Mesenchymal stem cell (in vitro differentiated cells and primary cell): ENCODE data around the gene PTPA.
A peak's percentile ranks its signal among the peaks of the same experiment; 100 is the strongest.

ENCODE experiments used
- DNase-seq: peaks from one replicate; pipeline ENCODE4 v3.0.0-alpha.2; 2013
- H2AFZ ChIP-seq: one replicate; pipeline ENCODE4 v1.6.1; 2013; ENCODE audit warnings: low read depth, mild to moderate bottlenecking, control low read depth, inconsistent platforms, low read length, moderate library complexity
- H2AK5ac ChIP-seq: 2 replicates; pipeline ENCODE4 v1.6.1; 2013; ENCODE audit warnings: low read length, moderate library complexity, mild to moderate bottlenecking, inconsistent platforms; ENCODE audit not compliant: severe bottlenecking
- H2BK120ac ChIP-seq: one replicate; pipeline ENCODE4 v1.6.1; 2013; ENCODE audit warnings: low read depth, mild to moderate bottlenecking, inconsistent platforms, low read length, moderate library complexity
- H2BK12ac ChIP-seq, 2 experiments: one replicate each; pipeline ENCODE4 v1.6.1; 2013; ENCODE audit warnings: inconsistent platforms in 2 of 2, low read length in 2 of 2, mild to moderate bottlenecking in 2 of 2, moderate library complexity in 2 of 2, control low read depth in 1 of 2
- H2BK15ac ChIP-seq: one replicate; pipeline ENCODE4 v1.6.1; 2013; ENCODE audit warnings: mild to moderate bottlenecking, low read depth, inconsistent platforms; ENCODE audit not compliant: poor library complexity, severe bottlenecking
- H2BK5ac ChIP-seq: 2 replicates; pipeline ENCODE4 v1.6.1; 2013; ENCODE audit warnings: low read depth, mild to moderate bottlenecking, low read length, control low read depth, inconsistent platforms; ENCODE audit not compliant: poor library complexity, severe bottlenecking
- H3K14ac ChIP-seq, 2 experiments: one replicate each; pipeline ENCODE4 v1.6.1; 2013; ENCODE audit warnings: inconsistent platforms in 2 of 2, low read length in 2 of 2, control low read depth in 1 of 2, mild to moderate bottlenecking in 1 of 2, moderate library complexity in 1 of 2
- H3K18ac ChIP-seq, 2 experiments: one replicate each; pipeline ENCODE4 v1.6.1; 2013; ENCODE audit warnings: inconsistent platforms in 2 of 2, low read length in 2 of 2, control low read depth in 1 of 2, low read depth in 1 of 2, mild to moderate bottlenecking in 1 of 2
- H3K23ac ChIP-seq, 2 experiments: one replicate each; pipeline ENCODE4 v1.6.1; 2013; ENCODE audit warnings: inconsistent platforms in 2 of 2, low read length in 2 of 2, mild to moderate bottlenecking in 2 of 2, moderate library complexity in 2 of 2, control low read depth in 1 of 2
- H3K27ac ChIP-seq: 2 replicates; pipeline ENCODE4 v1.5.1; 2013; ENCODE audit warnings: mild to moderate bottlenecking, moderate library complexity, low read length, control low read depth, inconsistent platforms; ENCODE audit not compliant: poor library complexity, severe bottlenecking
- H3K27me3 ChIP-seq, 2 experiments: 2 replicates each; pipeline versions ENCODE4 v1.6.1 to v1.7.0; 2013; ENCODE audit warnings: low read length in 2 of 2, mild to moderate bottlenecking in 2 of 2, moderate library complexity in 2 of 2, control low read depth in 1 of 2, inconsistent platforms in 1 of 2; ENCODE audit not compliant: control insufficient read depth in 1 of 2, insufficient read depth in 1 of 2
- H3K36me3 ChIP-seq, 2 experiments: 2 replicates each; pipeline versions ENCODE4 v1.6.1 to v1.7.0; 2013; ENCODE audit warnings: low read length in 2 of 2, control low read depth in 1 of 2, inconsistent platforms in 1 of 2, low read depth in 1 of 2, mild to moderate bottlenecking in 1 of 2; ENCODE audit not compliant: insufficient read depth in 2 of 2, control insufficient read depth in 1 of 2
- H3K4ac ChIP-seq, 2 experiments: one replicate each; pipeline ENCODE4 v1.6.1; 2013; ENCODE audit warnings: inconsistent platforms in 2 of 2, low read length in 2 of 2, mild to moderate bottlenecking in 2 of 2, moderate library complexity in 2 of 2, control low read depth in 1 of 2, low read depth in 1 of 2
- H3K4me1 ChIP-seq: 2 replicates; pipeline ENCODE4 v1.6.1; 2013; ENCODE audit warnings: low read depth, low read length, control low read depth; ENCODE audit not compliant: control insufficient read depth, insufficient read depth
- H3K4me2 ChIP-seq: 2 replicates; pipeline ENCODE4 v1.6.1; 2013; ENCODE audit warnings: low read length, mild to moderate bottlenecking, inconsistent platforms; ENCODE audit not compliant: poor library complexity, severe bottlenecking
- H3K4me3 ChIP-seq, 2 experiments: 2 replicates each; pipeline versions ENCODE4 v1.5.1 to v1.7.0; 2013; ENCODE audit warnings: low read length in 2 of 2, mild to moderate bottlenecking in 2 of 2, control low read depth in 1 of 2, low read depth in 1 of 2; ENCODE audit not compliant: insufficient read depth in 1 of 2
- H3K79me1 ChIP-seq: replicated peaks from 2 replicates; pipeline ENCODE4 v1.6.1; 2013; ENCODE audit warnings: mild to moderate bottlenecking, control low read depth, low read length, inconsistent platforms; ENCODE audit not compliant: poor library complexity, severe bottlenecking
- H3K9ac ChIP-seq: 2 replicates; pipeline ENCODE4 v1.7.0; 2013; ENCODE audit warnings: mild to moderate bottlenecking, low read length, moderate library complexity
- H3K9me3 ChIP-seq: 2 replicates; pipeline ENCODE4 v1.7.0; 2013; ENCODE audit warnings: mild to moderate bottlenecking, low read length; ENCODE audit not compliant: control insufficient read depth
- H4K8ac ChIP-seq: one replicate; pipeline ENCODE4 v1.6.1; 2013; ENCODE audit warnings: inconsistent platforms, mild to moderate bottlenecking, low read length, moderate library complexity
- H4K91ac ChIP-seq: one replicate; pipeline ENCODE4 v1.6.1; 2013; ENCODE audit warnings: mild to moderate bottlenecking, low read length, inconsistent platforms
- WGBS: methylation state at CpG from one replicate; pipeline ENCODE4 v1.1.7; 2013; ENCODE audit warnings: mixed read lengths; 5-methylcytosine and 5-hydroxymethylcytosine counted together

PTPA gene

DNA sequence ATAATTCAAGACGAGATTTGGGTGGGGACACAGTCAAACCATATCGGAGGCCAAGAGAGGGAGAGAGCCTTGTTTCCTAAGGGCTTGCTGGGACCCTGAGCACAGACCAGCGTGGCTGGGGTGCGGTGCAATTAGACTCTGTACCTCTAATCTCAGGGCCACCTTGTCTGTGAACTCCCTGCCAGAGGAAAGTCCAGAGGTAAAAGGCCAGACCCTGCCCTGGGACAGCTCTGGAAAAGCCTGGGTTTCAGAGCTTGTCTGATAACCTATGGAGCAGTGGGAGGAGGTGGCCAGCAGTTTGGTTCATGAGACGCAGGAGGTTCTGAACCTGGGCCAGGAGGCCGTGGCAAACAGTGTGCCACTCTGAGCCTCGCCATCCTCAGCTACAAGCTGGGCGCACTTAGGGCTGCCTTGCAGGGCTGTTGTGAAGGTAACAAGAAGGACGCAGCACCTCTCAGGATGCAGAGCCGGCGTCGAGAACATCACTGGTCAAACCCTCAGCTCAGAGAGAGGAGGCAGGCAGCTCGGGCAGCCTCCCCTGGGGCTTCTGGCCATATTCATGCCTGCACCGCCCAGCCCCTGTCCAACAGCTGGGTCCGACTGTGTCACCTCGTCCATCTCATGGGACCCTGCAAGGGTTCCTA is 35.1 kb upstream of the PTPA start:
- no peak overlapping the region for H2AFZ ChIP-seq
- peaks cover 4% of the 10 kb centered on the region for H3K79me1 ChIP-seq
- no peak overlapping the region for H2BK120ac ChIP-seq
- no peak overlapping the region for H4K8ac ChIP-seq
- no peak overlapping the region for H3K4me3 ChIP-seq
- H3K18ac ChIP-seq = no peak overlapping the region
- no peak overlapping the region for H3K4ac ChIP-seq
- H4K91ac ChIP-seq = no peak overlapping the region
- WGBS = 89% methylated on average over 16 of the region's 16 CpGs
- H3K36me3 ChIP-seq = peaks cover 0 to 8% of the 10 kb centered on the region in 2 experiments
- H3K27ac ChIP-seq = no peak overlapping the region
- DNase-seq = no peak
- H3K23ac ChIP-seq = no peak overlapping the region
- H2BK12ac ChIP-seq = no peak overlapping the region
- no peak overlapping the region for H2AK5ac ChIP-seq
- H2BK5ac ChIP-seq = no peak overlapping the region
- H2BK15ac ChIP-seq = no peak overlapping the region
- H3K14ac ChIP-seq = no peak overlapping the region
- no peak overlapping the region for H3K9ac ChIP-seq
- no peaks in the 10 kb centered on the region for H3K9me3 ChIP-seq
- no peak overlapping the region for H3K4me2 ChIP-seq
- peaks cover 7% of the 10 kb centered on the region for H3K4me1 ChIP-seq
- no peaks in the 10 kb centered on the region for H3K27me3 ChIP-seq

- Histone ChIP-seq H2AK5ac (no peak overlapping the region), H3K4me2 (no peak overlapping the region), H3K4ac (no peak overlapping the region), H3K4me3 (no peak overlapping the region), H3K23ac (no peak overlapping the region), H3K27me3 (no peaks in the 10 kb centered on the region), H2AFZ (no peak overlapping the region), H3K36me3 (peaks cover 0 to 3% of the 10 kb centered on the region in 2 experiments), H3K79me1 (peaks cover 6% of the 10 kb centered on the region), H2BK12ac (no peak overlapping the region), H3K4me1 (peaks cover 10% of the 10 kb centered on the region), H4K91ac (no peak overlapping the region), H3K18ac (no peak overlapping the region), H3K27ac (no peak overlapping the region), H2BK5ac (no peak overlapping the region), H2BK15ac (no peak overlapping the region), H4K8ac (no peak overlapping the region), H3K14ac (no peak overlapping the region), H3K9me3 (no peaks in the 10 kb centered on the region), H3K9ac (no peak overlapping the region), H2BK120ac (no peak overlapping the region)
- WGBS = 93% methylated on average over 11 of the region's 11 CpGs
- DNase-seq = no peak
Observed at GRCh38 chr9:129076640-129077037, 34.6 kb upstream of the PTPA start.

DNA sequence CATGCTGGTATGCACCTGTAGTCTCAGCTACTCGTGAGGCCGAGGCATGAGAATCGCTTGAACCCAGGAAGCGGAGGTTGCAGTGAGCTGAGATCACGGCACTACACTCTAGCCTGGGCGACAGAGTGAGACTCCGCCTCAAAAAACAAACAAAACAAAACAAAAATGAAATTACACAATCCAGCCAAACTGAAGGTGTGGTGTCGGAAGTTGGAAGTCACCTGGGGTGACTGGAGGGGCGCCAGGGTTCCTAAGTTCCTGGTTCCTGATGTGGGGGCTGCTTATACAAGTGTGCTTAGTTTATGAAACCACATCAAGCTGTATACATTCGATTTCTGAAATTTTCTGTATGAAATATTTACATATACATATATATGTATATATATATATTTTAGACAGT is 34.0 kb upstream of the PTPA start:
- Histone ChIP-seq H3K4me1 (peaks cover 15% of the 10 kb centered on the region), H3K36me3 (no peaks in the 10 kb centered on the region), H3K27me3 (no peaks in the 10 kb centered on the region), H2AK5ac (no peak overlapping the region), H3K14ac (no peak overlapping the region), H3K79me1 (peaks cover 11% of the 10 kb centered on the region), H3K4me2 (no peak overlapping the region), H4K91ac (no peak overlapping the region), H3K4me3 (no peak overlapping the region), H3K4ac (no peak overlapping the region), H3K9ac (no peak overlapping the region), H3K23ac (no peak overlapping the region), H2BK5ac (no peak overlapping the region), H4K8ac (no peak overlapping the region), H2AFZ (no peak overlapping the region), H2BK15ac (no peak overlapping the region), H2BK12ac (no peak overlapping the region), H3K9me3 (no peaks in the 10 kb centered on the region), H3K27ac (no peak overlapping the region), H3K18ac (no peak overlapping the region), H2BK120ac (no peak overlapping the region)
- WGBS = 99% methylated on average over 6 of the region's 10 CpGs
- DNase-seq = no peak

GRCh38 chr9:129078691-129079503 is 32.3 kb upstream of the PTPA start:
- Histone ChIP-seq H2BK5ac (no peak overlapping the region), H4K8ac (no peak overlapping the region), H3K79me1 (peaks cover 26% of the 10 kb centered on the region), H3K9ac (no peak overlapping the region), H3K4ac (no peak overlapping the region), H2BK120ac (no peak overlapping the region), H3K18ac (no peak overlapping the region), H2BK12ac (no peak overlapping the region), H2BK15ac (no peak overlapping the region), H3K4me1 (peaks cover 18% of the 10 kb centered on the region), H2AK5ac (no peak overlapping the region), H3K4me2 (no peak overlapping the region), H3K4me3 (no peak overlapping the region), H3K36me3 (peaks cover 0 to 2% of the 10 kb centered on the region in 2 experiments), H4K91ac (peak overlapping the region; percentile 45), H2AFZ (no peak overlapping the region), H3K23ac (no peak overlapping the region), H3K27ac (no peak overlapping the region), H3K9me3 (no peaks in the 10 kb centered on the region), H3K27me3 (no peaks in the 10 kb centered on the region), H3K14ac (no peak overlapping the region)
- no peak for DNase-seq
- WGBS = 92% methylated on average over 18 of the region's 18 CpGs
